ENCODE measurements around the gene KLHL4. TPM values are rescaled to one million over a fixed set of nuclear protein-coding genes. Genes with fewer than 3 reads are reported as not detected.
"Not testable (repeated sequence)": the region's sequence is repeated elsewhere in the genome, so short reads cannot be mapped to it uniquely, and the experiment has no call there.

The KLHL4 gene
- total RNA-seq: 82.5 and 157 TPM in 2 replicates

- peak; percentile 93 to 94 for DNase-seq (ENCODE audit: low read depth in 2 of 2)
Observed at GRCh38 chrX:87517571-87518141, at the start of gene KLHL4. TSS of gene KLHL4 (plus strand) at chrX:87517802. CDS start at chrX:87517894, 92 bp downstream.

DNA sequence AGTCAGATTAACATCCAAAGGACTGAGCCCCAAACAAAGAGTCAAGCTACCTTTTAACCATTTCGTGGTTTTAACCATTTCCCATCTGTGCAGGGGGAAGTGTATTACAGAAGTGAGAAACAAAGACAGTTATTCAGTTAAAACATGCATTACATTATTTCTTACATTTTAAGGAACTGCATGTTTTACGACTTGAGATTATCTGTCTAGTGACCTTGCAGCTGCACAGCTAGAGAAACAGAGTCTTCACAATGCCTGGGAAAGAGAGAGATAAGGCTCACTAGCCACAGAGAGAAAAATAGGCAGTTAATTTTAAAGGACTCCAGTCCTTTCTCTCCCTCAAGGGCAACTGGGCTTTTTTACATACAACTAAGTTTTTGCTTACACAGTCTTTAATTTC is 48.7 kb upstream of the KLHL4 start:
- DNase-seq (ENCODE audit: low read depth in 2 of 2): no peak

- no peak for DNase-seq (ENCODE audit: low read depth in 2 of 2)
Observed at GRCh38 chrX:87475793-87476192, 41.8 kb upstream of the KLHL4 start.

- DNase-seq (ENCODE audit: low read depth in 2 of 2): not testable (repeated sequence)
Observed at GRCh38 chrX:87478703-87479102, 38.9 kb upstream of the KLHL4 start.

DNA sequence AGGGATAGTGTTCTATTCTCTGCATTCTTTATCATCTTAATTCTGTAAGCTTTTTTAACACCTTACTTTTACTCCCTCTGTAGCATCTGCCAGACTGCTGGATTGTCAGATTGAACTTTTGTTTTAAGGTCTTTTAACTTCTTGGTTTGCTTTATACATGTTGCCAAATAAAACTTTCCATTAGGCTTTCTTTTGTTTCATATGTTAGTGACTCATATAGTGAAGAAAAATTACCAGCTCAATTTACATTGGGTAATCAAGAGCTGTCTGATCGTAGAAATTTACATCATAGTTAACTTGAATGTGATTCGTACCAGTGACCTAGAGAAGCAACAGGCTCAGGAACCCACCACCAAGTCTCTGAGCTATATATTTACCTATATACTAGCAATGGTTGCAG is 28.5 kb upstream of the KLHL4 start:
- peak; percentile 34 to 45 for DNase-seq (ENCODE audit: low read depth in 2 of 2)

DNA sequence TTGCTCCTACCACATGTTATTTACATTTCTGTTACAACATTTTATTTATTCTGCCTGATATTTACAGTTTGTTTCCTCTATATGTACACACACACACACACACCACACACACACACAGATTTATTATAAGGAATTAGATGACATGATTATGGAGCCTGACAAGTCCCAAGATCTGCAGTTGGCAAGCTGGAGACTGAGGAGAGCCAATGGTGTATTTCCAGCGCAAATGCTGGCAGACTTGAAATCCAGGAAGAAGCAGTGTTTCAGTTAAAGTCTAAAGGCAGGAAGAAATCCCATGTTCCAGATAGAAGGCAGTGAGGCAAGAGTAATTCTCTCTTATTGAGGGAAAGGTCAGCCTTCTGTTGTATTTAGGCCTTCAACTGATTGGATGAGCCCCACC is 1.8 kb upstream of the KLHL4 start:
- peak in 1 of 2 donors; percentile 21 for DNase-seq (ENCODE audit: low read depth in 2 of 2)

DNA sequence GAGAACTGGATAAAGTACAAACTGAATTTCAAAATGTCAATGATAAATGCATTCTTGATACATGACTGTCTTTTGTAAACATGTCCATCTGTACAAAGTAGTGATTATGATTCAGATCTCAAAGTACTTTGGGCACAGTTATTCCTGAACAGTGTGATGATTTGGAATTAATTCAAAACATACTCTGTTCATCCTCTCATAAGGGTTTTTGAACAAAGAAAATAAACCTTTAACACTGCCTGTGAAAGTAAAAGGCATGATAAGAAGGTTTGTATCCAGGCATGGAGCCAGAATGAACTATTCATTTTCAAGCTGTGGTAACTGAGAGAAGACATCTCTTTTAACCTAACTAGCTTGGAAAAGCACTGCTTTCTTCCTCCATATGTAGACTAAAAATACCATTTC is 883 bp upstream of the KLHL4 start:
- peak; percentile 75 to 87 for DNase-seq (ENCODE audit: low read depth in 2 of 2)

- peak in 1 of 2 donors; percentile 58 for DNase-seq (ENCODE audit: low read depth in 2 of 2)
Observed at GRCh38 chrX:87518504-87518903, 902 bp downstream of the KLHL4 start.

GRCh38 chrX:87525771-87526229 is 8.2 kb downstream of the KLHL4 start:
- peak in 1 of 2 donors; percentile 53 for DNase-seq (ENCODE audit: low read depth in 2 of 2)

GRCh38 chrX:87526281-87526680 is 8.7 kb downstream of the KLHL4 start:
- no peak for DNase-seq (ENCODE audit: low read depth in 2 of 2)

- no peak for DNase-seq (ENCODE audit: low read depth in 2 of 2)
Observed at GRCh38 chrX:87528487-87528886, 10.9 kb downstream of the KLHL4 start.

DNA sequence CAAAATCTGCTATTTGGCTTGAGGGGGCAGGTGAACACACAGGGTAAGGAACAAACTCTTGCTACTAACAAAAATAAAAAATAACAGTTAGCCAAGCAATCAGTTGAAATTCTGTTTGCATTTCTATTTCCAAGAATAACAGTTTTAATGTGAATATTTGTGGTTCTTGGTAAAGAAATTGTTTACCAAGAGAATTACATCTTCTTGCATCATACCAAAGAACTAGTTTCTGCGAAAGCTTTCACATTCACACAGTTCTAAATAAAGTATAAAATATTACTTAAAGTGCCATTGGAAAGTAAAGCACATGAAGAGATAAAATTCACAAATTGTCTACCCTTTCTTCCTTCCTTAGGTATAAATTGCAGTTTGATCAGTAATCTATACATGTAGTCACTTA is 54.4 kb downstream of the KLHL4 start:
- no peak for DNase-seq (ENCODE audit: low read depth in 2 of 2)

DNA sequence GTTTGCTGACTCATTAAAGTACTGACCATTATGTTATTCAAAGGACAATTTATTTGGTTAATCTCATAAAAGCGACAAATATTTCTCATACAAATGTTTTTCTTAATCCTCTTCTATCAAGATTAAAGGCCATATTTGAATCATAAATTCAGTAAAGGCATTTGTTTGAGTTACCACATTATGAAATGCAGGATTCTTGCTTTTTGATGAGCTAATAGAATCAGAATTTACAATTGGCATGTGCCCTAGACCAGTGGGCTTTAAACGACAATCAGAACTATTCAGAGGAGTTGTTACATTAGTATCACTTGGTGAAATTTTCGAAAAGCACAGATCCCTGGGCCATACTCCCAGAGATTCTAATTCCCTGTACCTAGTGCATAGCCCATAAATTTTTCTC is 55.3 kb downstream of the KLHL4 start:
- no peak for DNase-seq (ENCODE audit: low read depth in 2 of 2)

- peak in 1 of 2 donors; percentile 5 for DNase-seq (ENCODE audit: low read depth in 2 of 2)
Observed at GRCh38 chrX:87578978-87579377, 61.4 kb downstream of the KLHL4 start.

DNA sequence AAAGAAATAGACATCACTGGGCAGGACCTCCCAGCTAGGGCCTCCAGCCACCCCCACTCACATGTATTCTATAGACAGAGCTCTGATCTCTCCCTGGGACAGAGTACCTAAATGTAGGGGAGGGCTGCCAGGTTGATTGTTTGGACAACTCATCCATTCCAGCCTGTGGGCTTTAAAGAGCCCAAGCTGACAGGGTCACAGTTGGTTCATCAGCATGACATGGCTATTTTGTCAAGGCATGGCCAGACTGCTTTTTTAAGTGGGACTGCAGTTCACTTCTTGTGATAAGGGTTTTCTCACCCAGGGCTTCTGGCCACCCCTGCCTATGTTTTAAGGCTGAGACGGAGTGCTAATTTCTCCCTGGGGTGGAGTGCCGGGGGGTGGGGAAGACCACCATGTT is 63.3 kb downstream of the KLHL4 start:
- no peak for DNase-seq (ENCODE audit: low read depth in 2 of 2)

DNA sequence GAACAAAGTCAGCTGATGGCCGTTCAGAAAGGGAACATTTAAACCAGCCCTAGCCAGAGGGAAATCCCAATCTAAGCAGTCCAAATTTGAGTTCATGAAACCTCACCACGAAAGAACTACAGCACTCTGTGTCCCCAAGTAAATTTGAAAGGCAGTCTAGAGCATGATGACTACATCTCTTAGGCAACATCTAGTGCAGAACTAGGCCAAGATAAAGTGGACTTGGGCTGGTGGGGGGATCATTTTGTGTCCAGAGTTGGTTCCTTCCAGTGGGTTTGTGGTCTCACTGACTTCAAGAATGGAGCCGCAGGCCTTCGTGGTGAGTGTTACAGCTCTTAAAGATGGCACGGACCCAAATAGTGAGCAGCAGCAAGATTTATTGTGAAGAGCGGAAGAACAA is 64.9 kb downstream of the KLHL4 start:
- no peak for DNase-seq (ENCODE audit: low read depth in 2 of 2)

DNA sequence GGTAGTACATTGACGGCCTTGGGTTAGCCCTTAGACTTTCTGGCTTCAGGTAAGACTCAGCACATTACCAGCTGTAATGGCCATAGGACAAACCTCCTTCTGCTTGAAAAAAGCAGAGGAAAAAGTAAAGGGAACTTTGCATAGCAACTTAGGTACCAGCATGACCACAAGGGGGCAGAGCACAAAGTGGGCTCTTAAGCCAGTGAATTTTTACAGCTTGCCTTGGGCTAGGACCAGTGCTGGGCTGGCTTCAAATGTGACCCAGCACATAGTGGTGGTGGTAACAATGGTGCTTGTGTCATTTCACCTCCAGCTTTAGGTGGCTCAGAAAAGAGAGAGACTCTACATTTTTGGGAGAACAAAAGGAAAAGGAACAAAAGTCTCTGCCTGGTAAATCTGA is 66.1 kb downstream of the KLHL4 start:
- DNase-seq (ENCODE audit: low read depth in 2 of 2): peak; percentile 9 to 47

GRCh38 chrX:87616371-87616770 is 98.8 kb downstream of the KLHL4 start:
- no peak for DNase-seq (ENCODE audit: low read depth in 2 of 2)

- peak in 1 of 2 donors; percentile 48 for DNase-seq (ENCODE audit: low read depth in 2 of 2)
Observed at GRCh38 chrX:87621697-87622096, 104.1 kb downstream of the KLHL4 start.

DNA sequence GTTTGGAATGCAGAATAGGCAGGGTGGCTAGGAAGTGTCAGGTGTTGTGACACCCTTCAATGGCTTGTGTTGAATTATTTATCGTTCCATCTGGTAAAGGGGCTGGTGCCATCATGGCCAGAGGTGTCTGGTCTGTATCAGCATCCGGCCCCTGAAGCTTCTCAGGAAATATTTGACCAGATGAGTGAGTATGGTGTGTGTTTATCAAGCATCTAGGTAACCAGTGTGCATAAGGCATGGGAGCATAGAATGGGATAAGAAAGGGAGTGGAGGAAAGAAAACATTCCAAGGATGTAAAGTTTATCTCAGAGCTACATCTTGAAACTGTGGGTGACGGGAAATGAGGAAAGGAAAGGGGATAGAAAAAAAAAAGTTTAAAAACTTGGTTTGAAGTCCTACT is 109.4 kb downstream of the KLHL4 start:
- peak in 1 of 2 donors; percentile 53 for DNase-seq (ENCODE audit: low read depth in 2 of 2)

- peak in 1 of 2 donors; percentile 82 for DNase-seq (ENCODE audit: low read depth in 2 of 2)
Observed at GRCh38 chrX:87634361-87634760, 116.8 kb downstream of the KLHL4 start.

DNA sequence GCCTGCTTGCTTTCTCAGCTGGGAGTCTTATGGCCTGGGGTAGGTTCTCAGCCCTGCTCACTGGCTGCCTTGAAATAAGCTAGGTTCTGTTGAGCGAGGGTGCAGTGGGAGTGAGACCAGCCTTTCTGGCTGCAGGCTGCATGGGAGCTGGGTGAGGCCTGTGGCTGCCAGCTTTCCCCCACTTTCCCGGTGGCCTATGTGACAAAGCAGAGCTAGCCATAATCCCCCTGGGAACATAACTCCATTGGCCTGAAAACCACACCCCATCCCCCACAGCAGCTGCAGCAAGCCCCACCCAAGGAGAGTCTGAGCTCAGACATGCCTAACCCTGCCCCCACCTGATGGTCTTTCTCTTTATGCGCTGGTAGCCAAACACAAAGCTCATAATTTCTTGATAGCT is 118.9 kb downstream of the KLHL4 start:
- no peak for DNase-seq (ENCODE audit: low read depth in 2 of 2)

DNA sequence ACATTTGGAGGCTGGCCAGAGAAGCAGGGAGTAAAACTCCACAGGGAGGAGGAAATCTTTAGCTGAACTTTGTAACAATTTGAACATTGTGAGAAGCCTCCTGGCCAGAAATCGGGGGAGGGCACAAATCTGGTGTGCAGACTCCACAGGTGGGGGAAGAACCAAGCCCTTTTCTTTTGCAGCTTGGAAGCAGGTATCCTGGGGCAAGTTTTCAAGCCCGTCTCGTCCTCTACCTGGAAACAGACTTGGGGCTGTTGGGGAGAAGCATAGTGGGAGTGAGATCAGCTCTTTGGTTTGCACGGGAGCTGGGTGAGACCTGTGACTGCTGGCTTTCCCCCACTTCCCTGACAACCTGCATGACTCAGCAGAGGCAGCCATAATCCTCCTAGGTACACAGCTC is 123.8 kb downstream of the KLHL4 start:
- DNase-seq (ENCODE audit: low read depth in 2 of 2): not testable (repeated sequence)

DNA sequence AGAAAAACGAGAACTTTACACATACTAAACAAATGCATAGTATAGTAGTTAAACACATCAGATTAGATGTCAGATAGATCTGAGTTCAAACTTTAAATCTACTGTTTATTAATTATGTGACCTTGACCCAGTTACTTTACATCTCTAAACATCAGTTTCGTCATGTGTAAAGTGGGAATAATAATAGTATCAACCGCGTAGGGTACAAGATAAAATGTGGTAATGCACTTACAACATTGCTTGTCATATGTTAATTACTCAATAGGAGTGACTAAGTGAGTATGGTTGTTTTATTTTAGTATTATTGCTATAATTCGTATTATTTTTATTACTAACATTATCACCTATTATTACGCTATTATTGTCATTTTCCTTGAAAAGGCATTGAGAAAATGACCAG is 144.2 kb downstream of the KLHL4 start:
- no peak for DNase-seq (ENCODE audit: low read depth in 2 of 2)

Data from dermis microvascular lymphatic vessel endothelial cell (primary cell).